ENCODE results near the gene CDK14. TPM values are rescaled to one million over a fixed set of nuclear protein-coding genes. Genes with fewer than 3 reads are reported as not detected.

The CDK14 gene
- total and polyA plus RNA-seq, 2 donors (not counting 3 experiments of a cell fraction or from before 2014, with no cell fraction given) = 5.5 to 34.2 TPM

- Histone ChIP-seq H3K4me1 (ENCODE audit: control insufficient read depth, extremely low read depth, insufficient read depth, low read length) (peaks cover 46% of the 10 kb centered on the region), H3K9me1 (replicated peaks; ENCODE audit: control insufficient read depth, extremely low read depth, insufficient read depth, low read length) (no peaks in the 10 kb centered on the region), H3K9me3 (replicated peaks; ENCODE audit: control insufficient read depth, insufficient read depth, low read length) (no peaks in the 10 kb centered on the region), H3K27me3 (ENCODE audit: control insufficient read depth in 2 of 2, insufficient read depth in 2 of 2, low read length in 2 of 2) (no peaks in the 10 kb centered on the region), H3K4me2 (ENCODE audit: insufficient read depth, low read length) (peak overlapping the region; percentile 98), H2AFZ (ENCODE audit: low read depth, low read length) (peak overlapping the region; percentile 84), H3K36me3 (ENCODE audit: control insufficient read depth in 2 of 2, extremely low read depth in 1 of 2, insufficient read depth in 2 of 2, low read length in 2 of 2) (no peaks in the 10 kb centered on the region), H3K4me3 (replicated peaks in 1 of 3; ENCODE audit: insufficient read depth in 1 of 3, low read depth in 1 of 3, low read length in 3 of 3) (peak overlapping the region; percentile 81 to 95 (median 94)), H3K79me2 (ENCODE audit: control insufficient read depth, insufficient read depth, low read length) (peaks cover 56% of the 10 kb centered on the region), H3K9ac (replicated peaks; ENCODE audit: extremely low read depth, insufficient read depth, low read length) (peak overlapping the region; percentile 92), H4K20me1 (replicated peaks; ENCODE audit: control insufficient read depth, extremely low read depth, insufficient read depth, low read length) (no peaks in the 10 kb centered on the region), H3K27ac (ENCODE audit: insufficient read depth, low read depth, low read length) (peak overlapping the region; percentile 80)
- ChIA-PET POLR2A (no interaction called here), CTCF (interaction anchor here (0.8 to 6.5 kb wide), 11 partner anchors 9 to 437 kb away, joined by 3 to 72 read pairs (median 7); no protein-coding TSS in a partner anchor)
- TF ChIP-seq EZH2 (IDR thresholded peaks at IDR 0.05; ENCODE audit: borderline replicate concordance, low read depth, low read length, severe bottlenecking) = no peak
- no peak for TF ChIP-seq CTCF (IDR thresholded peaks at IDR 0.05; ENCODE audit: extremely low read depth in 1 of 2, insufficient read depth in 1 of 2, low read depth in 1 of 2, low read length in 2 of 2)
- TF ChIP-seq MYC (IDR thresholded peaks at IDR 0.05; ENCODE audit: low read depth, low read length) = no peak
- TF ChIP-seq MAX (IDR thresholded peaks at IDR 0.05; ENCODE audit: insufficient read depth, insufficient read length) = no peak
- TF ChIP-seq POLR2AphosphoS5 (IDR thresholded peaks at IDR 0.05; ENCODE audit: insufficient read depth, low read depth, low read length) = no peak
- TF ChIP-seq FOS (IDR thresholded peaks at IDR 0.05; ENCODE audit: borderline replicate concordance, insufficient read depth, low read length) = no peak
- TF ChIP-seq JUN (IDR thresholded peaks at IDR 0.05; ENCODE audit: borderline replicate concordance, insufficient read depth, insufficient read length, low read depth) = no peak
- TF ChIP-seq GATA2 (IDR thresholded peaks at IDR 0.05; ENCODE audit: insufficient read depth, insufficient read length, low read depth, low read length) = no peak
- no peak for TF ChIP-seq POLR2A (IDR thresholded peaks at IDR 0.05; ENCODE audit: low read depth, low read length)
- FAIRE-seq (no peak), DNase-seq (ENCODE audit: low read depth, low spot score) (no peak)
- no TSS peak for BruUV-seq (replicated peaks)
- dilution Hi-C loops (cut with MboI; ENCODE audit: extremely low pct_ligation_motif_present, low sequenced_read_pairs) (no loop called here), intact Hi-C loops (cut with micrococcal nuclease) (loop anchor here (2.0 to 10.0 kb wide), 3 partner anchors 143 to 867 kb away; no protein-coding TSS in a partner anchor)
Observed at GRCh38 chr7:90597563-90598253, 1.6 kb downstream of the CDK14 start.
